ENCODE data around the gene ZMPSTE24.

DNA sequence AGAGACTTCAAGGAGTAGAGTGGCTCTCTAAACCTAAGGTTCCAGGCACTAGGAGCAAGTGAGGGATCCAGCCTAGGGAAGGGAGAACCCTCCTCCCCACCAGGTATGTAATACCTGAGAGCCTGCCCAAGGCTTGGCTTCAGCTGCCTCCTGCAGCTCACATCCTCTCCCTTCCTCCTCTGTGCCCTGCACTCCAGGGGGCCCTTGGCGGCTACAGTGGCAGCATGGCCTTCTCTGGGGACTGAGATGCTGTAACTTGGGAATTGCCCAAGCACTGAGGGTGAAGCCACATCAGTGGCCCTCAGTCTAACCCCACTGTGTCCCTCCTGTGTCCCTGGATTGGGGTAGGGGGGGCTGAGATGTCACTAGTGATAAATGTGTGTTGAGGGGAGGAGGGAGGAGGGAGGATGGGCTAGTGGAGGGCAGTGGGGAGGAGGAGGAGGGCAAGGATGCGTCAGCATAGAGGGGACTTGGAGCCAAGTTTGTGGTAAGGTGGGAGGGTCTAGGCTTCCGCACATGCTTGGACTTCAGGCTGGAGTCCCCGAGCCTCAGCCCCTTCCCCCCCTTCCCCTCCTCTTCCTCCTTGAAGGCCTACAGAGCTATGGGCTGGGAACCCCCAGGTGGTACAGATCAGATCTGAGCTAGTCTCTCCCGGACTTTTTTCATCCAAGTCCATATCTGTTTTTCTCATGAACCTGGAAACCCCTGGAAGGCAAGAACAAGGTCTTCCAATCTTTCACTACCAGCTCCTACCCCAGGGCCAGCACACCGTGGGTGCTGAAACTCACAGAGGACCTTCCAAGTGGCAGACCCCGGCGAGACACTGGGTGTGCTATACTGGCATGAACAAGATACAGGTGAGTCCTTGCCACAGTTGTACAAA is 41.6 kb downstream of the ZMPSTE24 start:
- TF ChIP-seq TAF1 (IDR thresholded peaks at IDR 0.05; ENCODE audit: low read depth) (no peak), MXI1 (conservative IDR thresholded peaks at IDR 0.05; ENCODE audit: poor library complexity, severe bottlenecking) (no peak), POLR2AphosphoS5 (IDR thresholded peaks at IDR 0.05) (no peak), CTCF (IDR thresholded peaks at IDR 0.05; ENCODE audit: poor library complexity, severe bottlenecking) (no peak), EP300 (conservative IDR thresholded peaks at IDR 0.05; ENCODE audit: poor library complexity, severe bottlenecking) (no peak), RAD21 (conservative IDR thresholded peaks at IDR 0.05) (no peak)

All from neural cell (in vitro differentiated cells).